ENCODE results near the gene CD59.

The CD59 gene, protein sequence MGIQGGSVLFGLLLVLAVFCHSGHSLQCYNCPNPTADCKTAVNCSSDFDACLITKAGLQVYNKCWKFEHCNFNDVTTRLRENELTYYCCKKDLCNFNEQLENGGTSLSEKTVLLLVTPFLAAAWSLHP

DNA sequence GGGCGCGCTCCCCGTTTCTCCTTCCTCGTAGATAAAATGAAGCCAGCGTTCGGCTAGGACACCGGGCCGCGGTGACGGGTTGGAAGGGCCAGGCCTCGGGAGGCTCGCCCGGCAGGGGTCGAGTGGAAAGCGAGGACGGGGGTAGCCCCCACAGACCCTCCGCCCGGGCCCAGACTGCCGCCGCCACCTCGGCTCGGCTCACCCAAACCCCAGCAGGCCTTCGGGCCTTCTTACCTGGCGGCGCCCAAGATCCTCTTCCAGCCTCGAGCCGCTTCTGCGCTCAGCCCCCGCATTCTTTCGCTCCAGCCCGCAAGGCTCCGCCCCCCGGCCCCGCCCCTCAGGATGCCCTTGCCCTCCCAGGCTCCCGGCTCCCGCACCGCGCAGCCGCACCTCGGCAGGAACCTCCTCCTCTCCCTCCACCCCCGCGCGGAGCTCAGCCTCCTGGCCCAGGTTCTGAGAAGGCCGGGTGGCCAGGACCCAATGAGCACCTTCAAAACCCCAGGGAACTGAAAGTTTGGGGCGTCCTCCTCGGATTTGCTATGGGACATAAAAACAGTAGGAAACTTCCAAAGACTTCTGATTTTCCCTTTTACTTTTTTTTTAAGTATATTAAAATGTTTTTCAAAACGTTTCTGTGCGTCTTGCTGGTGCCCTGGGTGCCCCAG is at the start of gene CD59:
TSS of gene CD59 (minus strand) at position 276 of the 665 bp plus-strand sequence. CDS start 13,978 bp downstream, outside the sequence.
- H3K27ac Mint-ChIP-seq: peak within 1 kb of the TSS; percentile 83
- peaks cover 23% of the 10 kb centered on the region for H3K36me3 Mint-ChIP-seq
- ATAC-seq: peak; percentile 63
- no peaks in the 10 kb centered on the region for H3K9me3 Mint-ChIP-seq
- H3K4me1 Mint-ChIP-seq: peaks cover 44% of the 10 kb centered on the region
- DNase-seq (ENCODE audit: low spot score in 2 of 2): peak; percentile 62 to 81
- peak within 1 kb of the TSS; percentile 80 for H3K4me3 Mint-ChIP-seq

DNA sequence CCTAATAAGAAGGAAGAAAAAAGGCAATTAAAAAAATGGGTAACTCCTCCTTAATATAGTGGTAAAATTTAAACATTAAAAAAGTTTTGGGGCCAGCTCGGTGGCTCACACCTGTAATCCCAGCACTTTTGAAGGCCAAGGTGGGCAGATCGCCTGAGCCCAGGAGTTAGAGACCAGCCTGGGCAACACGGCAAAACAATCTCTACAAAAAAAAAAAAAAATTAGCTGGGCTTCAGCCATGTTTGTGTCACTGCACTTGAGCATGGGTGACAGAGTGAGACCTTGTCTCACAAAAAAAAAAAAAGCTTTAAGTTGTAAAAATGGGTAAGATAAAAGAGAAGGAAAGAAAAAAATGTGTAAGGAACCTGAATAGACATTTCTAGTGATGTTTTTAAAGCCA is 49.4 kb upstream of the CD59 start:
- H3K4me3 Mint-ChIP-seq: no peak overlapping the region
- H3K4me1 Mint-ChIP-seq: no peaks in the 10 kb centered on the region
- DNase-seq (ENCODE audit: low spot score in 2 of 2): no peak
- no peaks in the 10 kb centered on the region for H3K9me3 Mint-ChIP-seq
- no peaks in the 10 kb centered on the region for H3K36me3 Mint-ChIP-seq
- H3K27ac Mint-ChIP-seq: no peak overlapping the region
- ATAC-seq: no peak

DNA sequence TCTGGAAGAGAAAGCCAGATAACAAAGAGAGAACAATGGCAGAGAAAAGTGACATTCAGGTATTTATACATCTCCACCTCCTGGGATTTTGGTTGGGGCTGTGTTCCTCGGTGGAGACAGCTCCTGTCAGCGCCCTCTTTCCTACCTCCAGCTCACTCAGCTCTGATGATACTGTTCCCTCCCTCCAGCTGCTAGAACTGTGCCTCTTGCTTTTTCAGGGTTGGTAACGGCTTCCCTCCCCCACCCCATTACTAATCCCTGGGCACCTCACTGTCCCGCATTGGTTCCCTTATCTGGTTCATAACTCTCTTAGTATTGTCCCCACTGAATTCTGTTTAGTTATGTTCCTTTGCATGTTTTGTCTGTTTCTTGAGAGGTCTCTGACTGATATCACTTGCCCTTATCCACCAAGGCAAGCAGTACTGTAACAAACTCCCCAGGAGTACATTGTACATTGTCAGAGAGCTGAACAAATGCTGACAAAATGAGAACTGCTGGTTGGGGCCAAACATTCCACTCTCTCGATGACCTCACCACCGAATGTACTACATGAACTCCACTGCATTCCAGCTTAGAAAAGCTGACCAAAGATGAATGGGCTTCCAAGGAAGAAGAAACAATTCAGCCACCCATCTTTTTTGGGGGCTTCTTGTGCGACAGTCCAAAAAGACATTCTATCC is 43.8 kb upstream of the CD59 start:
- no peak for ATAC-seq
- Mint-ChIP-seq H3K36me3 (peaks cover 5% of the 10 kb centered on the region), H3K4me3 (no peak overlapping the region), H3K4me1 (peaks cover 10% of the 10 kb centered on the region), H3K9me3 (no peaks in the 10 kb centered on the region), H3K27ac (no peak overlapping the region)
- no peak for DNase-seq (ENCODE audit: low spot score in 2 of 2)

DNA sequence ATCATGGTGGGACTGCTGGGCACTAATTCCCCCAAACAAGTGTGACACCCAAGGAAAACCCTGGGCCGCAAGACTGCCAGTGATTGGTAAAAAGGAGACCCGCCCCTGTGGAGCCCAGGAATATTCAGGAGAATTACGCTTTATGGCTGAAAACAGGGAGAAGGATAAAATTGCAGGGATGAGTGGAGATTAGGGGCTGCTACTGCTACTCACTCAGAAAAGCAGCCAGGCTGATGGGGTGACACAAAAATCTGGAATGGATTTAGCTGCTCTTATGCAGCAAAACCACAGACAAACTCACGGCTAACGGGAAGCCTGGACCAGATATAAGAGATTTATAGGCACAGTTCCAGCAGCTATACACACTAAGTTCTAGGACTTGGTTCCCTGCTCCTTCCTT is 42.5 kb upstream of the CD59 start:
- no peak overlapping the region for H3K27ac Mint-ChIP-seq
- ATAC-seq (no peak), DNase-seq (ENCODE audit: low spot score in 2 of 2) (no peak)
- H3K9me3 Mint-ChIP-seq: no peaks in the 10 kb centered on the region
- peaks cover 17% of the 10 kb centered on the region for H3K36me3 Mint-ChIP-seq
- H3K4me3 Mint-ChIP-seq: no peak overlapping the region
- peaks cover 16% of the 10 kb centered on the region for H3K4me1 Mint-ChIP-seq

DNA sequence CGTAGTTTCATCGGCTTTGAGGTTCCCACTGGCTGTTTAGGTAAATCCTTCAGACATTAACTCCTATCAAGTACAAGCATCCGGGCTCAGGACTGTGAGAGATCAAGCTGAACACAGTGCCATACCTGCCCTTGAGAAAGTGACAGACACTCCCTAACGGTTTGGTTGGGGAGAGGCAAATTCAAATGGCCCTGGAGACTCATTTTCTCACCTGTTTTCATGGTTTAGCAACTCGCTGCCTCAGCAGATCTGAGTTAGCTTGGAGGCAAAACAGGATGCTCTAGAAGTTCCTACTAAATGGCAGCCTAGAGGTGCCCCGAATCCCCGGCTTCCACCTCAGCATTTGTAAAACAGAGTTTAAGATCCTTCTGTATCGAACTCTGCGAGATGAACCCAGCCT is 41.7 kb upstream of the CD59 start:
- Mint-ChIP-seq H3K4me1 (peaks cover 24% of the 10 kb centered on the region), H3K4me3 (no peak overlapping the region), H3K36me3 (peaks cover 22% of the 10 kb centered on the region), H3K27ac (no peak overlapping the region), H3K9me3 (no peaks in the 10 kb centered on the region)
- ATAC-seq (no peak), DNase-seq (ENCODE audit: low spot score in 2 of 2) (no peak)

DNA sequence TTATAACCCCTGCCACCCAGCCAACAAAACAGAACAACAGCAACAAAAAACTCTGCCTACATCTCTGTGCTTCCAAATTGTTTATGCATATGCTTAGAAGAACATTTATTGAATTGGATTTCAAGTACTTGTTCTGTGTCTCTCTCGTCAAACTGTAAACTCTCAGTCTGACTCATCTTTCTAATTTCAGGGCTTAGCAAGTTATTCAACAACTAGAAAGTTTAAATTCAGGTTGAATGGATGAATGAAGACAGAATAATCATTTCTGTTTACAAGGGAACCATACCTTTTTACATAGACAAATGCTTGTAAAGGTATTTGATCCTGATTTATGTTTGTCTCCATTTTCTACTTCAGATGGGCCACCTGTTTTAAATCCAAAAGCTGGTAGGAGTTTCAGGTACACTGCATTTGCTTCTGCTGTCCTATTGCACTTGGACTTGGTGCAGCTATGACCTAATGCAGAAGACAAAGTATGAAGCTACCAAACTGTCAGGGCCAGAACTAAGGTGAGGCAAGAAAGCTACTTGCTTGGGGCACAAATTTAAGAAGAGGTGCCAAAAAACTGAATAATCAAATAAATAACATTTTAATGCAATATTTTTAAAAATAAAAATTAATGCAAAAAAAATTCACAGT is 39.7 kb upstream of the CD59 start:
- Mint-ChIP-seq H3K36me3 (peaks cover 22% of the 10 kb centered on the region), H3K9me3 (no peaks in the 10 kb centered on the region), H3K27ac (no peak overlapping the region), H3K4me1 (peaks cover 34% of the 10 kb centered on the region), H3K4me3 (peak overlapping the region; percentile 95)
- ATAC-seq: no peak
- no peak for DNase-seq (ENCODE audit: low spot score in 2 of 2)

DNA sequence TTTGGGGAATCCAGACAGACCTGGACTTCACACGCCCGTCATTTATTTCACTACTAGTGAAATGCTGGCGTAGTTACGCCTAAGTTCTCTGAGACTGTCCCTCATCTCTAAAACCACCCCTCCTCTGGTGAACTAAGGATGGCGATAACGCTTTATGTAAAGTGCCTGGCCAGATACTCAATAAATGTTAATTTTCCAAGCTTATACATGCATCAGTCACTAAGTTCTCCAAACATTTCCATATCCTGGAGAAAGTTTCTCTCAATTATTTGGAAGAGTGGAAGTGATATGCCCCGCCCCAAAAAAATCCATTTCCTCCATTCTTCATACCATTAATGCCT is 39.2 kb upstream of the CD59 start:
- peaks cover 36% of the 10 kb centered on the region for H3K4me1 Mint-ChIP-seq
- H3K27ac Mint-ChIP-seq: no peak overlapping the region
- peak overlapping the region; percentile 95 for H3K4me3 Mint-ChIP-seq
- H3K36me3 Mint-ChIP-seq: peaks cover 24% of the 10 kb centered on the region
- no peak for DNase-seq (ENCODE audit: low spot score in 2 of 2)
- H3K9me3 Mint-ChIP-seq: no peaks in the 10 kb centered on the region
- no peak for ATAC-seq

DNA sequence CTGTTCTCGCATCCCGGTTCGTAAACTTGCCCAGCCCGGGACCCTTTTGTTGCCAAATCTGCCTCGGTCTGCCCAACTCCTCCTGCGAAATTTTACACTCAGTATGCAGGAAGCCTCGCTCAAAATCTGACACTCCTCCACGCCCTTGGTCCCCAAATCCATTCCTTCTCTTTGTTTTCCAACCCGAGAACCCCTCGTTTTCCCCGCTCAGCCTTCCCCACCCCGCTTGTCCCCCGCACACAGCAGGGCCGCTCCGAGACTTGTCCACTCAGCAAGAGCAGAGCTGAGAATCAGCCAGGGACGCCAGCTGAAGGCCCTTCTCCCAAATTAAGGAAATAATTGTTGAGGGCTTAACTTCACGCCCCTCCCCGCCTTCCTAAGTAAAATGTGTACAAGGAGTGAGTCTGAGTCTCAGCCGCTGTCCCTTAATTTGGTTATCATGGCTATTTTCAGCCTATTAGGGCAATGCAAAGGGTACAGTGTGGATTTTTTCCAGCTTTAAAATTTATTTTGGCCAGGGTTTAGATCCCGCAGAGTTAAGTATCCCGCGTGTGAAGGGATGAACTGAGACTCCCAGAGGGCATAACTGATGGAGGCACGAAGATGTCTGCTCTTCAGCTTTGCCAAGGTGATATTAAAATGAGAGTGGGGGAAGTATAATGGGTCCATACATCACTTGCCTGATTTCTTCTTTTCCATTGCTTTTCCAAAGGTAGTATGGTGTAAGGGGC is 38.7 kb upstream of the CD59 start:
- peak overlapping the region; percentile 95 for H3K4me3 Mint-ChIP-seq
- DNase-seq (ENCODE audit: low spot score in 2 of 2) (no peak), ATAC-seq (peak; percentile 1)
- H3K4me1 Mint-ChIP-seq: peaks cover 41% of the 10 kb centered on the region
- peaks cover 29% of the 10 kb centered on the region for H3K36me3 Mint-ChIP-seq
- H3K9me3 Mint-ChIP-seq: no peaks in the 10 kb centered on the region
- H3K27ac Mint-ChIP-seq: peak overlapping the region; percentile 90

DNA sequence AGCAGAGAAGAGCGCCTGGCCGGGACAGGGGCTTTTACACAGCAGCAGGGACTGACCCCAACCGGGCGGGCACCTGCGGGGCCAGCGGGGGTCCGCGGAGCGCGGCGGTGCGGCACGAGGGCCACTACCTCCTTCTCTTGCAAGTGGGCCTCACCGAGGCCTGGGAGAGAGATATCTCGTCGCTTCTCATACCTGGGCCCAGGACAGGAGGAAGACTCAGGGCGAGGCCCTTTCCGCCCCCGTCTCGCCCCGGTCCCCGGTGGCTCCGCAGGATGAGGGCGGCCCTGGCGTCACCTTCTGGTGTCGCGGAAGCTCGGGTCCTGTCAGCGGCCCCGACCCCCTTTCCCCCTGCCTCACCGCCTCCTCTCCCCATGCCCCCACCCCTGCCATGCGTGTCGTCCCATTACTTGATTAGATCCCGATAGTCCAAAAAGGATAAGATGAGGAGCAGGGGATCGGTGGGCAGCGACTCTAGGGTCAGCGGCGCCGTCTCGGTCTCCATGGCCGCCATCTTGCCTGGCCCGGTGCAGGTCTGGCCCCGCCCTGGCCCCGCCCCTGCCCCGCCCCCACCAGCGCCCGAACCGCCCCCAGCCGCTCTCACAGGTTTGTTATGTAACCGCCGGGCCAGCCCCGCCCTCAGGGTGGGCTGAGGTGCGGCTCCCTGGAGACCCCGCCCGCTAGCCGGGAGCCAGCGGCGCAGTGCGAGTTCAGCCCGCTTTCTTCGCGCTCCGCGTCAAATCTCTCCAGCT is 37.9 kb upstream of the CD59 start, which contains the start of gene FBXO3:
TSS of gene FBXO3 (minus strand) at position 534 of the 749 bp plus-strand sequence. CDS start at position 511, 23 bp downstream.
- peak within 1 kb of the TSS; percentile 95 for H3K4me3 Mint-ChIP-seq
- no peaks in the 10 kb centered on the region for H3K9me3 Mint-ChIP-seq
- H3K4me1 Mint-ChIP-seq: peaks cover 41% of the 10 kb centered on the region
- ATAC-seq (peak; percentile 87), DNase-seq (ENCODE audit: low spot score in 2 of 2) (peak; percentile 57 to 85)
- H3K36me3 Mint-ChIP-seq: peaks cover 37% of the 10 kb centered on the region
- H3K27ac Mint-ChIP-seq: peak within 1 kb of the TSS; percentile 90

DNA sequence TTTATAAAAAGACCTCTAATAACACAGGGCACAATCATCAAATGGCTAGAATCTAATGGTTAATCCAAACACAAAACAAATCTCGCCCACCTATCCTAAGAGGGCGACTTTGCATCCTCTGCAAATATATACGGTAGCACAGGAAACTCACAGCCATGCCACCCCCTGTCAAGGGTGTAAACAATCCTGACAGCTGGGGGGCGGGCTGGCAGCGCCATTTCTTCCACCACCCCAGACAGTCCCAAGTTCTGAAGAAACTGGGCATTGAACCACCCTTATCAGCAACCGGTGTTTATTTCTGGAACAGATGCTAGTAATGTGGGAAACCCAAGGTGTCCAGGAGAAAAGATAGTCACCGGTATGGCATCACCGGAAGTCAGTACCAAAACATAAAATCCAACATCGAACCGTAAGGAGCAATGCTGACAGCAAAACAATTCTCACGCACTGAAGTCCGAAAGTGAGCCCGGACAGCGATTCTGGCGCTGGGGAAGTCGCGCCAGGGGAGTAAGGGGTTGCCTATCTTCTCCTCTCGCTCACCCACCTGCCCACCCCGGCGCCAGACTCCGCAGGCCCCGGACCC is 37.3 kb upstream of the CD59 start:
- no peaks in the 10 kb centered on the region for H3K9me3 Mint-ChIP-seq
- ATAC-seq (peak; percentile 57), DNase-seq (ENCODE audit: low spot score in 2 of 2) (no peak)
- peaks cover 43% of the 10 kb centered on the region for H3K36me3 Mint-ChIP-seq
- H3K4me1 Mint-ChIP-seq: peaks cover 41% of the 10 kb centered on the region
- H3K4me3 Mint-ChIP-seq: peak overlapping the region; percentile 95
- H3K27ac Mint-ChIP-seq: peak overlapping the region; percentile 90

DNA sequence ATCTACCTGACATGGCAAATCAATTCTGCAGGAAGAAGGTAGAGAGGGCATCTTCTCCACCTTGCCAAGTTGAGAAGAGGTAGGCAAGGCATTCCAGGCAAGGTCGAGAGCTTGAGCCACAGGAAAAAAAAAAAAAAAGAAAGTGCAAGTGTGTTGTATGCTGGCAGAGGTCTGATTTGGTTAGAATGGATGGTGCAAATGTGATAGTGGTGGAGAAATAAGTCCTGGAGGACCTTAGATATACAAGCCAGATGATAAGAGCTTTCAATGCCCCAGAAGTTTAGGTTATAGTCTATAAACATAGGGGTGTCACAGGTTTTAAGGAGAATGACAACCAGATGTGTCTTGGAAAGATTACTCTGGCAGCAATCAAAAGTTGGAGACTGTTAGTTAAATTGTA is 36.6 kb upstream of the CD59 start:
- no peaks in the 10 kb centered on the region for H3K9me3 Mint-ChIP-seq
- no peak overlapping the region for H3K27ac Mint-ChIP-seq
- H3K4me3 Mint-ChIP-seq: peak overlapping the region; percentile 95
- no peak for ATAC-seq
- no peak for DNase-seq (ENCODE audit: low spot score in 2 of 2)
- H3K36me3 Mint-ChIP-seq: peaks cover 50% of the 10 kb centered on the region
- H3K4me1 Mint-ChIP-seq: peaks cover 41% of the 10 kb centered on the region

DNA sequence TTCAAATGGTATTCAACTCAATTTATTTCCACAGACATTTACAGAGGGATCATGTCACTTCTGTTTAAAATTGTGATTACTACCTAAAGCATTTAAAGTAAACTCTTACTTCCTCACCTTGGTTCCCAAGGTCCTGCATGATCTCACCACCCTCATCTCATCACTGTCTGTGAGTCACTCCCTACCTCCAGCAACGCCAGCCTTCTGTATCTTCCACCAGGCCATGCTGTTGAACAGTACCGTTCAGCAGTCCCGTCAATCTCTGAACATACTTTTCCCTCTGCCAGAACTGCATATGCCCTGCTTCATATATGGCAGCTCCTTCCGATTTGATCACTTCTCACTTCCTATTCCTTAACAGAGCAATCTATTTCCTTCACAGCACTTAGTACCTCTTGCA is 36.1 kb upstream of the CD59 start:
- DNase-seq (ENCODE audit: low spot score in 2 of 2) (no peak), ATAC-seq (no peak)
- peaks cover 41% of the 10 kb centered on the region for H3K4me1 Mint-ChIP-seq
- peaks cover 55% of the 10 kb centered on the region for H3K36me3 Mint-ChIP-seq
- no peak overlapping the region for H3K27ac Mint-ChIP-seq
- H3K4me3 Mint-ChIP-seq: peak overlapping the region; percentile 95
- H3K9me3 Mint-ChIP-seq: no peaks in the 10 kb centered on the region

DNA sequence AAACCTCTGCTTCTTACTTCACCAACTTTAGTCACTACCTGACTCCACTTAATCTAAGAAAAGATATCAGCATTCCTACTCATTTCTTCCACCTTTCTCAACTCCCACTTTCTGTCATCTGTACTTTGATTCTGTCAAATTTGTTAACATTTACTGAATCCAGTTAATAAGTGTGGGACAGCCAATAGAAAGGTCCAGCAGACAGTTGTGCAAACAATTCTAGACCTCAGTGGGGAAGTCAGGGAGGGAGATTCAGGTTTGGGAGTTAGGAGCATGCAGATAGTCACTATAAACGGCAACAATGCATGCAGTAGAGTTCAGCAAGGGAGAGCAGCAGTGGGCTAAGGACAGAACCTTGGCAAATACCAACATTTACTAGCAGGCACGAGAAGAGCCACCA is 34.0 kb upstream of the CD59 start:
- Mint-ChIP-seq H3K9me3 (no peaks in the 10 kb centered on the region), H3K4me1 (peaks cover 33% of the 10 kb centered on the region), H3K4me3 (no peak overlapping the region), H3K36me3 (peaks cover 73% of the 10 kb centered on the region), H3K27ac (no peak overlapping the region)
- DNase-seq (ENCODE audit: low spot score in 2 of 2): no peak
- ATAC-seq: no peak

DNA sequence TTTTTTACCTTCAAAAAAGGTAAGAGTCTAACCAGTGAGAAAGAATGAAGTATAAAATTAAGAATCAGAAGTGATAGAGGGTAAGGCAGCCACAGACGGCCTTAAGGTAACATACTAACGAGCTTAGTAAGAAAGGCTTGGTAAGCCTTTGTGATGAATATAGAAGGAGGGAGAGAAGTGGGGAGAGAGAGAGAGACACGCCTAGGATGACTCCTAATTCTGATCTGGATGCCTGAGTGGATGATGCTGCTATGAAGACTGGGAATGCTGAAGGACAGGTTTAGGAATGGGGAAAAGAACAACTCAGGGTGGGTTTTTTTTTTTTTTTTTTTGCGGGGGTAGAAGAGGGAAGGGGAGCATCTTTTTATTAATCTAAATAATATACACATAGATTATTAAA is 33.3 kb upstream of the CD59 start:
- Mint-ChIP-seq H3K9me3 (no peaks in the 10 kb centered on the region), H3K4me1 (peaks cover 26% of the 10 kb centered on the region), H3K36me3 (peaks cover 73% of the 10 kb centered on the region), H3K27ac (peak overlapping the region; percentile 4), H3K4me3 (no peak overlapping the region)
- no peak for DNase-seq (ENCODE audit: low spot score in 2 of 2)
- ATAC-seq: no peak

All from stimulated activated effector memory CD8-positive, alpha-beta T cell treated with anti-CD3 and anti-CD28 coated beads, Interleukin-12 subunit alpha, Interleukin-12 subunit beta, amount 100 ng/mL, for 72 hours (primary cell).